IMR-90 (cell line): ENCODE data around the gene VDR. TPM values are rescaled to one million over a fixed set of nuclear protein-coding genes. Genes with fewer than 3 reads are reported as not detected.

Source experiments
- ATAC-seq: fragments of 200-7000 bp; cut with Tn5 transposase; 2 replicates; pipeline ENCODE4 v1.9.1; 2020; ENCODE audit warnings: low read depth, mild to moderate bottlenecking, moderate library complexity
- BruUV-seq: library from RNA; stranded (reverse); fragments of 400-500 nt; replicated peaks from 2 replicates; lab custom pipeline; 2021; lab: Mats Ljungman, UMichigan
- CTCF ChIA-PET: fragments of 300-600 bp; formaldehyde crosslinking; extraction: SDS; loops from one replicate; lab custom pipeline; 2021; ENCODE audit warnings: antibody characterized with exemption; lab: Yijun Ruan, JAX
- POLR2A ChIA-PET: fragments of 300-600 bp; sonication (Branson Sonifier 250); formaldehyde crosslinking; loops from one replicate; lab custom pipeline; 2022; ENCODE audit warnings: antibody characterized with exemption; ENCODE audit not compliant: unreplicated experiment; lab: Charles Lee
- DNase-seq: peaks from one replicate; pipeline ENCODE4 v3.0.0; 2013
- H2AFZ ChIP-seq: replicated peaks from 2 replicates; pipeline ENCODE3; 2013; ENCODE audit warnings: low read length, mild to moderate bottlenecking; ENCODE audit not compliant: poor library complexity
- H2AK5ac ChIP-seq: 2 replicates; pipeline ENCODE4 v1.6.1; 2013; ENCODE audit warnings: low read depth, low read length, inconsistent platforms
- H2AK9ac ChIP-seq: replicated peaks from 2 replicates; pipeline ENCODE3; 2013; ENCODE audit warnings: mild to moderate bottlenecking, low read depth, low read length, moderate library complexity; ENCODE audit not compliant: poor library complexity
- H2BK120ac ChIP-seq: 2 replicates; pipeline ENCODE4 v1.6.1; 2013; ENCODE audit warnings: low read depth, low read length, inconsistent platforms
- H2BK15ac ChIP-seq: 3 replicates; pipeline ENCODE4 v1.6.1; 2013; ENCODE audit warnings: low read depth, low read length, inconsistent platforms
- H2BK20ac ChIP-seq: 2 replicates; pipeline ENCODE4 v1.6.1; 2013; ENCODE audit warnings: low read depth, mild to moderate bottlenecking, inconsistent platforms, low read length, moderate library complexity
- H2BK5ac ChIP-seq: 2 replicates; pipeline ENCODE4 v1.6.1; 2013; ENCODE audit warnings: mild to moderate bottlenecking, low read depth, low read length, inconsistent platforms; ENCODE audit not compliant: poor library complexity, severe bottlenecking
- H3K14ac ChIP-seq: replicated peaks from 2 replicates; pipeline ENCODE4 v1.6.1; 2013; ENCODE audit warnings: low read depth, low read length, inconsistent platforms
- H3K18ac ChIP-seq: 2 replicates; pipeline ENCODE4 v1.6.1; 2013; ENCODE audit warnings: low read depth, low read length, control low read depth
- H3K23ac ChIP-seq: 2 replicates; pipeline ENCODE4 v1.6.1; 2013; ENCODE audit warnings: low read depth, low read length, inconsistent platforms
- H3K27ac ChIP-seq: 2 replicates; pipeline ENCODE4 v1.5.1; 2013; ENCODE audit warnings: mild to moderate bottlenecking, control low read depth, low read length; ENCODE audit not compliant: insufficient read depth
- H3K27me3 ChIP-seq: 2 replicates; pipeline ENCODE4 v1.6.1; 2013; ENCODE audit warnings: low read length; ENCODE audit not compliant: control insufficient read depth, insufficient read depth
- H3K36me3 ChIP-seq: 2 replicates; pipeline ENCODE4 v1.6.1; 2013; ENCODE audit warnings: low read length, mixed read lengths; ENCODE audit not compliant: control insufficient read depth, insufficient read depth
- H3K4ac ChIP-seq: 2 replicates; pipeline ENCODE4 v1.6.1; 2013; ENCODE audit warnings: low read depth, low read length, inconsistent platforms
- H3K4me1 ChIP-seq: 2 replicates; pipeline ENCODE4 v1.6.1; 2013; ENCODE audit warnings: low read length, mixed read lengths; ENCODE audit not compliant: control insufficient read depth, insufficient read depth
- H3K4me2 ChIP-seq: 2 replicates; pipeline ENCODE4 v1.6.1; 2013; ENCODE audit warnings: low read depth, mild to moderate bottlenecking, control low read depth, low read length, moderate library complexity
- H3K4me3 ChIP-seq: 2 replicates; pipeline ENCODE4 v1.5.1; 2013; ENCODE audit warnings: low read depth, mild to moderate bottlenecking, control low read depth, low read length, moderate library complexity; ENCODE audit not compliant: insufficient read depth
- H3K56ac ChIP-seq: 2 replicates; pipeline ENCODE4 v1.6.1; 2013; ENCODE audit warnings: low read length, inconsistent platforms; ENCODE audit not compliant: insufficient read depth; ENCODE audit errors: extremely low read depth
- H3K79me1 ChIP-seq, 2 experiments: 2 replicates each; pipeline ENCODE4 v1.6.1; 2013; ENCODE audit warnings: low read length in 2 of 2, inconsistent platforms in 1 of 2, low read depth in 1 of 2
- H3K9ac ChIP-seq: 2 replicates; pipeline ENCODE4 v1.6.1; 2013; ENCODE audit warnings: low read depth, low read length, control low read depth
- H3K9me1 ChIP-seq: 2 replicates; pipeline ENCODE4 v1.6.1; 2013; ENCODE audit warnings: low read length, inconsistent platforms; ENCODE audit not compliant: insufficient read depth
- H3K9me3 ChIP-seq: 2 replicates; pipeline ENCODE4 v1.6.1; 2013; ENCODE audit warnings: low read length; ENCODE audit not compliant: control insufficient read depth, insufficient read depth
- H4K20me1 ChIP-seq: 2 replicates; pipeline ENCODE4 v1.6.1; 2013; ENCODE audit warnings: low read length, inconsistent platforms; ENCODE audit not compliant: insufficient read depth
- H4K5ac ChIP-seq: 2 replicates; pipeline ENCODE4 v1.6.1; 2013; ENCODE audit warnings: mild to moderate bottlenecking, low read depth, low read length, control low read depth
- H4K8ac ChIP-seq, 2 experiments: 2 replicates each; pipeline ENCODE4 v1.6.1; 2013; ENCODE audit warnings: low read depth in 2 of 2, low read length in 2 of 2, control low read depth in 1 of 2, inconsistent platforms in 1 of 2
- H4K91ac ChIP-seq: 2 replicates; pipeline ENCODE4 v1.6.1; 2013; ENCODE audit warnings: low read depth, low read length, inconsistent platforms; ENCODE audit not compliant: insufficient read depth
- CEBPB ChIP-seq: IDR thresholded peaks from 2 replicates; pipeline ENCODE4 v1.6.1; 2012; ENCODE audit warnings: low read depth, low read length, improper control_type of control experiment
- FOS ChIP-seq: fragments of 150-350 bp; IDR thresholded peaks from 2 replicates; pipeline ENCODE4 v1.6.1; 2016; ENCODE audit warnings: low read depth, low read length
- MAFK ChIP-seq: IDR thresholded peaks from 2 replicates; pipeline ENCODE4 v1.6.1; 2012; ENCODE audit warnings: low read depth, low read length, improper control_type of control experiment
- MXI1 ChIP-seq: IDR thresholded peaks from 2 replicates; pipeline ENCODE4 v1.6.1; 2012; ENCODE audit warnings: low read depth, mild to moderate bottlenecking, low read length, moderate library complexity, borderline replicate concordance
- NFE2L2 ChIP-seq: fragments of 150-350 bp; IDR thresholded peaks from 2 replicates; pipeline ENCODE4 v1.6.1; 2016; ENCODE audit warnings: low read depth, mild to moderate bottlenecking, low read length
- POLR2A ChIP-seq: IDR thresholded peaks from 2 replicates; pipeline ENCODE4 v1.6.1; 2012; ENCODE audit warnings: mild to moderate bottlenecking, low read depth, low read length
- RAD21 ChIP-seq: IDR thresholded peaks from 2 replicates; pipeline ENCODE4 v1.6.1; 2012; ENCODE audit warnings: low read length, improper control_type of control experiment
- RCOR1 ChIP-seq: IDR thresholded peaks from 2 replicates; pipeline ENCODE4 v1.6.1; 2012; ENCODE audit warnings: mild to moderate bottlenecking, low read length, improper control_type of control experiment; ENCODE audit not compliant: insufficient replicate concordance
- WGBS, 2 experiments: methylation state at CpG; one replicate each; pipeline versions ENCODE4 v1.1.5 to v1.1.7; 2013; ENCODE audit warnings: missing lambda C conversion rate in 2 of 2; ENCODE audit not compliant: insufficient read length in 1 of 2; ENCODE audit errors: extremely low coverage in 2 of 2; 5-methylcytosine and 5-hydroxymethylcytosine counted together
- dilution Hi-C: fragments of 300-500 bp; cut with HindIII; formaldehyde crosslinking; loops from one replicate; pipeline ENCODE4 v1.14.3; 2018; ENCODE audit warnings: low sequenced_read_pairs; ENCODE audit not compliant: unreplicated experiment
- in situ Hi-C: fragments of 300-500 bp; cut with MboI; formaldehyde crosslinking; loops from 3 replicates; pipeline ENCODE4 v1.14.3; 2019; ENCODE audit warnings: low sequenced_read_pairs, inconsistent platforms, mixed read lengths
- intact Hi-C: fragments of 100-400 bp; cut with micrococcal nuclease; formaldehyde crosslinking; loops from 2 replicates; pipeline ENCODE4 v1.10.0; 2022
- polyA plus RNA-seq, 3 experiments: library from polyadenylated mRNA; depleted of rRNA; stranded (reverse); fragments of >200 nt; gene quantifications; 2 replicates each; pipeline ENCODE4 v1.2.3, GENCODE V29; 2012; ENCODE audit warnings: low replicate concordance in 1 of 3
- total RNA-seq: library from RNA; depleted of rRNA; stranded (reverse); fragments of >200 nt; gene quantifications from 2 replicates; pipeline ENCODE4 v1.2.3, GENCODE V29; 2012
- TF ChIP-seq, protein P1 (sequence below): conservative IDR thresholded peaks from 2 replicates; pipeline ENCODE4 v1.5.1; 2012; ENCODE audit warnings: mild to moderate bottlenecking, low read depth, low read length, improper control_type of control experiment
- TF ChIP-seq, protein P2 (sequence below): fragments of 150-350 bp; IDR thresholded peaks from 2 replicates; pipeline ENCODE4 v1.6.1; 2016; ENCODE audit warnings: low read depth, mild to moderate bottlenecking, low read length, moderate library complexity, borderline replicate concordance

VDR gene
- total and polyA plus RNA-seq, 2 of the 4 experiments (the other 2 are of a cell fraction) = 5.4 to 8.5 TPM

DNA sequence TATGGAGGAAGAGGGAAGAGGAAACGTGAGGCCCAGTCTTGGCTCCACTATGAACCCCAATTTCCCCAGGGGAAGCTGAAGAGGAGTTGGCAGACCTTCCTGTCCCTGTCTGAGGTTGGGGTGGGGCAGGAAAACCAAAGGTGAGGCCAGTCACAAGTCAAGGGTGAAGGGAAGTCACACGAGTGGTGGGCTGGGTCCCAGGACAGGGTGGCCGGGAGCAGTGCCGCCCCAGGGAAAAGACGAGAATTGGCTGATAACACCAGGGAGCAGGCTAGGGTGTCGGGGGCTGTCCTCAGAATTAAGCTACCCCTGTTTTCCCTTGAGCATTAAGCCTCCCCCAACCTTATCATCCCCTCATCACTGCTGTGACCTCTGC is 3.1 kb downstream of the VDR start:
- dilution Hi-C loops = no loop called here
- BruUV-seq = no TSS peak
- H4K91ac ChIP-seq = no peak overlapping the region

More for the DNA sequence above, 3.1 kb downstream of the VDR start:
- Histone ChIP-seq H3K36me3 (no peaks in the 10 kb centered on the region), H3K9ac (no peak overlapping the region), H4K8ac (no peak overlapping the region), H3K4me1 (peaks cover 16% of the 10 kb centered on the region), H3K4me3 (no peak overlapping the region), H3K56ac (no peak overlapping the region), H3K4me2 (no peak overlapping the region), H3K27ac (no peak overlapping the region), H3K4ac (peak overlapping the region; percentile 22; the same call in 1 of the 2 replicates), H2AFZ (no peak overlapping the region), H3K14ac (no peak overlapping the region), H3K18ac (no peak overlapping the region), H2BK15ac (no peak overlapping the region; the same call in 2 of the 3 replicates), H2BK20ac (no peak overlapping the region), H2BK120ac (no peak overlapping the region), H2AK5ac (peak overlapping the region; percentile 45; the same call in 1 of the 2 replicates), H3K9me3 (no peaks in the 10 kb centered on the region), H4K20me1 (no peaks in the 10 kb centered on the region; the same call in 1 of the 2 replicates), H4K5ac (no peak overlapping the region), H3K9me1 (peaks cover 19% of the 10 kb centered on the region), H3K23ac (no peak overlapping the region), H3K79me1 (peaks cover 18 to 47% of the 10 kb centered on the region in 2 experiments), H3K27me3 (peaks cover 15% of the 10 kb centered on the region), H2AK9ac (no peak overlapping the region), H2BK5ac (no peak overlapping the region)
- WGBS, 2 experiments = 100% methylated on average over 1 of the region's 6 CpGs; no CpG with 5 or more reads in 1 of the 2 experiments
- in situ Hi-C loops (no loop called here), intact Hi-C loops (loop anchor here (5.0 kb wide), 2 partner anchors 46 to 49 kb away; no protein-coding TSS in a partner anchor)
- CTCF ChIA-PET = no interaction called here
- TF ChIP-seq CEBPB (no peak), MAFK (no peak), RCOR1 (no peak), MXI1 (no peak), POLR2A (no peak), RAD21 (no peak), NFE2L2 (no peak), FOS (no peak)
- TF ChIP-seq, protein P1, sequence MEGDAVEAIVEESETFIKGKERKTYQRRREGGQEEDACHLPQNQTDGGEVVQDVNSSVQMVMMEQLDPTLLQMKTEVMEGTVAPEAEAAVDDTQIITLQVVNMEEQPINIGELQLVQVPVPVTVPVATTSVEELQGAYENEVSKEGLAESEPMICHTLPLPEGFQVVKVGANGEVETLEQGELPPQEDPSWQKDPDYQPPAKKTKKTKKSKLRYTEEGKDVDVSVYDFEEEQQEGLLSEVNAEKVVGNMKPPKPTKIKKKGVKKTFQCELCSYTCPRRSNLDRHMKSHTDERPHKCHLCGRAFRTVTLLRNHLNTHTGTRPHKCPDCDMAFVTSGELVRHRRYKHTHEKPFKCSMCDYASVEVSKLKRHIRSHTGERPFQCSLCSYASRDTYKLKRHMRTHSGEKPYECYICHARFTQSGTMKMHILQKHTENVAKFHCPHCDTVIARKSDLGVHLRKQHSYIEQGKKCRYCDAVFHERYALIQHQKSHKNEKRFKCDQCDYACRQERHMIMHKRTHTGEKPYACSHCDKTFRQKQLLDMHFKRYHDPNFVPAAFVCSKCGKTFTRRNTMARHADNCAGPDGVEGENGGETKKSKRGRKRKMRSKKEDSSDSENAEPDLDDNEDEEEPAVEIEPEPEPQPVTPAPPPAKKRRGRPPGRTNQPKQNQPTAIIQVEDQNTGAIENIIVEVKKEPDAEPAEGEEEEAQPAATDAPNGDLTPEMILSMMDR = no peak
- TF ChIP-seq, protein P2, sequence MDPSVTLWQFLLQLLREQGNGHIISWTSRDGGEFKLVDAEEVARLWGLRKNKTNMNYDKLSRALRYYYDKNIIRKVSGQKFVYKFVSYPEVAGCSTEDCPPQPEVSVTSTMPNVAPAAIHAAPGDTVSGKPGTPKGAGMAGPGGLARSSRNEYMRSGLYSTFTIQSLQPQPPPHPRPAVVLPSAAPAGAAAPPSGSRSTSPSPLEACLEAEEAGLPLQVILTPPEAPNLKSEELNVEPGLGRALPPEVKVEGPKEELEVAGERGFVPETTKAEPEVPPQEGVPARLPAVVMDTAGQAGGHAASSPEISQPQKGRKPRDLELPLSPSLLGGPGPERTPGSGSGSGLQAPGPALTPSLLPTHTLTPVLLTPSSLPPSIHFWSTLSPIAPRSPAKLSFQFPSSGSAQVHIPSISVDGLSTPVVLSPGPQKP = no peak
- ATAC-seq (no peak), DNase-seq (no peak)
- POLR2A ChIA-PET = interaction anchor here (0.6 kb wide), 1 partner anchor 917 kb away, joined by 3 read pairs; no protein-coding TSS in a partner anchor
